H1 (cell line): Measurements from ENCODE around the gene ERN2. TPM values are rescaled to one million over a fixed set of nuclear protein-coding genes. Genes with fewer than 3 reads are reported as not detected.

Source experiments
- CTCF ChIA-PET: fragments of 300-600 bp; sonication (Branson Sonifier 250); formaldehyde crosslinking; loops from one replicate; lab custom pipeline; 2021; ENCODE audit not compliant: partially characterized antibody; lab: Charles Lee
- POLR2A ChIA-PET: fragments of 300-600 bp; sonication (Branson Sonifier 250); formaldehyde crosslinking; loops from one replicate; lab custom pipeline; 2021; ENCODE audit warnings: inconsistent platforms; ENCODE audit not compliant: partially characterized antibody; lab: Charles Lee
- DNase-seq, 2 experiments: peaks; one replicate each; pipeline versions ENCODE4 v3.0.0 to v3.0.0-alpha.2; 2010 to 2022; ENCODE audit warnings: low spot score in 2 of 2, low read depth in 1 of 2, mixed read lengths in 1 of 2
- FAIRE-seq: peaks from 2 replicates; lab custom pipeline; 2011; peaks lifted over from hg19 to GRCh38; lab: Jason Lieb, UNC
- H2AFZ ChIP-seq: 2 replicates; pipeline ENCODE4 v1.8.1; 2012; ENCODE audit warnings: low read length, inconsistent platforms
- H2AK5ac ChIP-seq: 2 replicates; pipeline ENCODE4 v1.6.1; 2013; ENCODE audit warnings: low read depth, low read length
- H2BK120ac ChIP-seq: replicated peaks from 2 replicates; pipeline ENCODE3; 2013; ENCODE audit warnings: low read depth, low read length, inconsistent platforms
- H2BK12ac ChIP-seq: 2 replicates; pipeline ENCODE4 v1.6.1; 2013; ENCODE audit warnings: low read depth, low read length
- H2BK15ac ChIP-seq: 2 replicates; pipeline ENCODE4 v1.6.1; 2013; ENCODE audit warnings: low read length
- H2BK20ac ChIP-seq: 2 replicates; pipeline ENCODE4 v1.6.1; 2013; ENCODE audit warnings: low read length
- H2BK5ac ChIP-seq: 2 replicates; pipeline ENCODE4 v1.6.1; 2013; ENCODE audit warnings: low read depth, low read length
- H3K14ac ChIP-seq: 2 replicates; pipeline ENCODE4 v1.6.1; 2013; ENCODE audit warnings: inconsistent platforms; ENCODE audit not compliant: insufficient read length
- H3K18ac ChIP-seq: 2 replicates; pipeline ENCODE4 v1.6.1; 2013; ENCODE audit warnings: low read length; ENCODE audit errors: extremely low read depth
- H3K23ac ChIP-seq: 2 replicates; pipeline ENCODE4 v1.6.1; 2013; ENCODE audit warnings: inconsistent platforms; ENCODE audit not compliant: insufficient read length
- H3K23me2 ChIP-seq: 2 replicates; pipeline ENCODE4 v1.6.1; 2013; ENCODE audit warnings: low read depth, low read length
- H3K27ac ChIP-seq: 2 replicates; pipeline ENCODE4 v1.6.1; 2011; ENCODE audit warnings: low read depth, low read length, inconsistent platforms
- H3K27me3 ChIP-seq, 4 experiments: replicated peaks in 1 of 4; 1 replicate in 1 of 4; 2 replicates in 3 of 4; pipeline versions ENCODE4 v1.6.1 to v1.8.1; 2011 to 2013; ENCODE audit warnings: low read length in 3 of 4, mild to moderate bottlenecking in 3 of 4, inconsistent platforms in 2 of 4, mixed read lengths in 2 of 4, moderate library complexity in 1 of 4; ENCODE audit not compliant: control insufficient read depth in 3 of 4, insufficient read depth in 3 of 4; ENCODE audit errors: extremely low read depth in 1 of 4
- H3K36me3 ChIP-seq, 4 experiments: 2 replicates each; pipeline versions ENCODE4 v1.6.1 to v1.8.1; 2011 to 2013; ENCODE audit warnings: mild to moderate bottlenecking in 4 of 4, low read length in 3 of 4, moderate library complexity in 2 of 4, control low read depth in 1 of 4, inconsistent platforms in 1 of 4; ENCODE audit not compliant: insufficient read depth in 4 of 4, control insufficient read depth in 2 of 4
- H3K4ac ChIP-seq: replicated peaks from 2 replicates; pipeline ENCODE3; 2013; ENCODE audit warnings: low read length, low read depth, mixed read lengths, inconsistent platforms; ENCODE audit not compliant: insufficient read length
- H3K4me1 ChIP-seq, 4 experiments: replicated peaks in 1 of 4; 1 replicate in 1 of 4; 2 replicates in 3 of 4; pipeline versions ENCODE4 v1.6.1 to v1.8.1; 2011 to 2013; ENCODE audit warnings: low read length in 3 of 4, inconsistent platforms in 2 of 4, mixed read lengths in 1 of 4; ENCODE audit not compliant: insufficient read depth in 4 of 4, control insufficient read depth in 3 of 4
- H3K4me2 ChIP-seq, 2 experiments: 2 replicates each; pipeline versions ENCODE4 v1.6.1 to v1.8.1; 2011 to 2013; ENCODE audit warnings: low read depth in 2 of 2, low read length in 2 of 2, control low read depth in 1 of 2, inconsistent platforms in 1 of 2, mild to moderate bottlenecking in 1 of 2; ENCODE audit not compliant: insufficient read depth in 1 of 2
- H3K4me3 ChIP-seq, 4 experiments: fragments of 200-600, 300-600 bp in 1 of 4; sonication (generic), shearing (Covaris generic), sonication (Bioruptor Twin) in 1 of 4; 2 replicates each; pipeline versions ENCODE4 v1.5.1 to v1.8.1; 2011 to 2016; ENCODE audit warnings: low read length in 4 of 4, low read depth in 3 of 4, control low read depth in 2 of 4, inconsistent platforms in 2 of 4, mild to moderate bottlenecking in 2 of 4, mixed read lengths in 1 of 4, moderate library complexity in 1 of 4; ENCODE audit not compliant: insufficient read depth in 2 of 4; ENCODE audit errors: extremely low read depth in 1 of 4
- H3K56ac ChIP-seq: replicated peaks from 2 replicates; pipeline ENCODE3; 2013; ENCODE audit warnings: low read depth, mild to moderate bottlenecking, mixed read lengths, low read length, inconsistent platforms; ENCODE audit not compliant: insufficient read length
- H3K79me1 ChIP-seq: 2 replicates; pipeline ENCODE4 v1.6.1; 2013; ENCODE audit warnings: low read depth, low read length, control low read depth
- H3K79me2 ChIP-seq, 2 experiments: 2 replicates each; pipeline versions ENCODE4 v1.6.1 to v1.8.1; 2012 to 2013; ENCODE audit warnings: low read length in 2 of 2, mild to moderate bottlenecking in 2 of 2, inconsistent platforms in 1 of 2; ENCODE audit not compliant: insufficient read depth in 2 of 2, control insufficient read depth in 1 of 2
- H3K9ac ChIP-seq, 4 experiments: replicated peaks in 1 of 4; 1 replicate in 1 of 4; 2 replicates in 3 of 4; pipeline versions ENCODE4 v1.6.1 to v1.8.1; 2011 to 2013; ENCODE audit warnings: low read depth in 3 of 4, low read length in 3 of 4, control low read depth in 2 of 4, mild to moderate bottlenecking in 2 of 4, moderate library complexity in 2 of 4, inconsistent platforms in 1 of 4; ENCODE audit errors: extremely low read depth in 1 of 4
- H3K9me3 ChIP-seq, 2 experiments: 2 replicates each; pipeline versions ENCODE4 v1.6.1 to v1.8.1; 2012 to 2013; ENCODE audit warnings: mild to moderate bottlenecking in 2 of 2, moderate library complexity in 2 of 2, control low read depth in 1 of 2, inconsistent platforms in 1 of 2, low read depth in 1 of 2, low read length in 1 of 2, mixed read lengths in 1 of 2; ENCODE audit not compliant: insufficient read depth in 2 of 2
- H4K20me1 ChIP-seq, 2 experiments: replicated peaks in 1 of 2; 2 replicates each; pipeline versions ENCODE3 to v1.8.1; 2011 to 2013; ENCODE audit warnings: inconsistent platforms in 2 of 2, low read length in 2 of 2, mild to moderate bottlenecking in 1 of 2; ENCODE audit not compliant: insufficient read depth in 2 of 2, control insufficient read depth in 1 of 2
- H4K5ac ChIP-seq: 2 replicates; pipeline ENCODE4 v1.6.1; 2013; ENCODE audit warnings: low read length, low read depth, mixed read lengths, inconsistent platforms; ENCODE audit not compliant: insufficient read length
- H4K8ac ChIP-seq: 2 replicates; pipeline ENCODE4 v1.8.0; 2013; ENCODE audit warnings: mild to moderate bottlenecking, moderate library complexity, low read length, inconsistent platforms; ENCODE audit not compliant: insufficient read depth; ENCODE audit errors: extremely low read depth
- H4K91ac ChIP-seq: replicated peaks from 2 replicates; pipeline ENCODE3; 2013; ENCODE audit warnings: low read length, mixed read lengths, inconsistent platforms; ENCODE audit not compliant: insufficient read length
- ASH2L ChIP-seq: fragments of 200-600, 300-600 bp; sonication (generic); IDR thresholded peaks from one replicate; pipeline ENCODE4 v1.7.1; 2017; ENCODE audit warnings: low read length
- CEBPB ChIP-seq: IDR thresholded peaks from 2 replicates; pipeline ENCODE4 v1.6.1; 2012; ENCODE audit warnings: low read depth, low read length
- EGR1 ChIP-seq: IDR thresholded peaks from 2 replicates; pipeline ENCODE4 v1.6.1; 2011; ENCODE audit warnings: low read depth, low read length, borderline replicate concordance
- FOSL1 ChIP-seq: IDR thresholded peaks from 2 replicates; pipeline ENCODE4 v1.6.1; 2011; ENCODE audit warnings: mild to moderate bottlenecking, low read depth, low read length, moderate library complexity; ENCODE audit not compliant: insufficient read depth
- RBBP5 ChIP-seq: IDR thresholded peaks from 2 replicates; pipeline ENCODE4 v1.7.1; 2012; ENCODE audit warnings: low read depth, mild to moderate bottlenecking, inconsistent platforms, low read length, moderate library complexity, borderline replicate concordance
- RFX5 ChIP-seq: IDR thresholded peaks from 2 replicates; pipeline ENCODE4 v1.6.1; 2011; ENCODE audit warnings: low read depth, low read length, improper control_type of control experiment, borderline replicate concordance
- SAP30 ChIP-seq: fragments of 300-600 bp; sonication (generic); IDR thresholded peaks from 2 replicates; pipeline ENCODE4 v1.7.1; 2012; ENCODE audit warnings: low read length, moderate library complexity, mild to moderate bottlenecking, inconsistent platforms; ENCODE audit not compliant: insufficient read depth, insufficient replicate concordance
- SIRT6 ChIP-seq: IDR thresholded peaks from one replicate; pipeline ENCODE4 v1.7.1; 2012; ENCODE audit warnings: low read length, inconsistent platforms
- SP4 ChIP-seq: IDR thresholded peaks from 2 replicates; pipeline ENCODE4 v1.6.1; 2012; ENCODE audit warnings: low read length, inconsistent platforms
- SRF ChIP-seq: IDR thresholded peaks from 2 replicates; pipeline ENCODE4 v1.6.1; 2011; ENCODE audit warnings: mild to moderate bottlenecking, low read depth, low read length, moderate library complexity
- TAF7 ChIP-seq: optimal IDR thresholded peaks from 2 replicates; pipeline ENCODE3; 2011; ENCODE audit warnings: low read depth, mild to moderate bottlenecking, inconsistent platforms, low read length, moderate library complexity, borderline replicate concordance
- TEAD4 ChIP-seq: IDR thresholded peaks from 2 replicates; pipeline ENCODE4 v1.6.1; 2012; ENCODE audit warnings: low read depth, low read length, inconsistent platforms, mixed read lengths
- WGBS, 2 experiments: shearing (Covaris generic) in 1 of 2; methylation state at CpG; one replicate each; pipeline versions ENCODE4 v1.1.6 to v1.1.7; 2013 to 2015; ENCODE audit warnings: low lambda C conversion rate in 2 of 2, mixed read lengths in 2 of 2, inconsistent platforms in 1 of 2, low coverage in 1 of 2, missing lambda C conversion rate in 1 of 2; ENCODE audit not compliant: insufficient replicate concordance in 2 of 2, insufficient coverage in 1 of 2, insufficient read length in 1 of 2; ENCODE audit errors: extremely low coverage in 1 of 2, missing lambda C conversion rate in 1 of 2; 5-methylcytosine and 5-hydroxymethylcytosine counted together
- polyA plus RNA-seq, 7 experiments: library from polyadenylated mRNA; depleted of rRNA in 3 of 7; stranded (reverse) in 5 of 7; unstranded in 2 of 7; fragments of >200 nt in 5 of 7; fragments of 200-250 nt in 2 of 7; gene quantifications; 1 replicate in 5 of 7; 2 replicates in 1 of 7; 4 replicates in 1 of 7; pipeline versions ENCODE4 v1.2.1 to v1.2.3, GENCODE V29; 2011 to 2013; ENCODE audit warnings: missing spikeins in 2 of 7, mixed read lengths in 2 of 7
- total RNA-seq: library from RNA; stranded (reverse); fragmentation: NEBNext Ultra II Directional; extraction: Animal tissue kit (Norgen Biotek cat#: 25700); gene quantifications from 2 replicates; pipeline ENCODE4 v1.2.1, GENCODE V29; 2021
- TF ChIP-seq, protein P1 (sequence below): IDR thresholded peaks from 2 replicates; pipeline ENCODE4 v1.6.1; 2011; ENCODE audit warnings: low read depth, mild to moderate bottlenecking, low read length; ENCODE audit not compliant: insufficient read depth

ERN2 gene
- total and polyA plus RNA-seq, 2 of the 8 experiments (the other 6 are each of a cell fraction or from before 2014, with no cell fraction given): 2.4 to 4.4 TPM

DNA sequence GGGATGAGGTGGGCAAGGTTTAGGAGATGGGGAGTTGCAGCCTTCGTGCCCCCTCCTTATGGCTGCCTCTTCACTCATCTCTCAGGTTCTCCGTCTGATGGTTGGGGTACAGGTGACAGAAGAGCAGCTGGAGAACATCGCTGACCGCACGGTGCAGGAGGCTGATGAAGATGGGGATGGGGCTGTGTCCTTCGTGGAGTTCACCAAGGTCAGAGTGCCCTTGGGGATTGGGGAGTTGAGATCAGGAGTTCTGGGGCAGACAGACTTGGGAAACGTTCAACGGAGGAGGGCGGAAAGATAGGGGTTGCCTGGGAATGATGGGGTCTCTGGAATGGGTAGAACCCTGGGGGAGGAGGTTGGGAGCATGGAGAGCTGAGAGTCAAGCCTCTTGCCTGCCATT lies 44.1 kb upstream of the ERN2 start:
- Histone ChIP-seq H2BK120ac (no peak overlapping the region), H3K23ac (no peak overlapping the region), H3K9me3 (peaks cover 4 to 5% of the 10 kb centered on the region in 2 experiments; a peak in 1 of 4 replicates), H3K27me3 (peaks cover 6 to 24% (median 23%) of the 10 kb centered on the region in 4 experiments; a peak in 6 of 7 replicates), H2BK15ac (no peak overlapping the region), H4K91ac (no peak overlapping the region), H3K4me2 (no peak overlapping the region), H2AK5ac (no peak overlapping the region), H4K8ac (no peak overlapping the region), H2AFZ (no peak overlapping the region), H2BK5ac (no peak overlapping the region), H3K9ac (no peak overlapping the region), H2BK12ac (no peak overlapping the region), H3K4me1 (peaks cover 0 to 4% (median 3%) of the 10 kb centered on the region in 4 experiments; a peak in 4 of 7 replicates), H3K23me2 (peaks cover 14% of the 10 kb centered on the region; the same call in 1 of the 2 replicates), H3K56ac (no peak overlapping the region), H3K18ac (no peak overlapping the region), H3K14ac (no peak overlapping the region), H3K4ac (no peak overlapping the region), H3K36me3 (no peaks in the 10 kb centered on the region), H3K79me2 (no peaks in the 10 kb centered on the region), H3K79me1 (no peaks in the 10 kb centered on the region), H4K5ac (no peak overlapping the region), H3K27ac (no peak overlapping the region), H2BK20ac (no peak overlapping the region), H4K20me1 (no peaks in the 10 kb centered on the region), H3K4me3 (no peak overlapping the region)
- no peak for DNase-seq
- ChIA-PET POLR2A (interaction anchor here (1.2 kb wide), 1 partner anchor 71 kb away, joined by 3 read pairs; no protein-coding TSS in a partner anchor), CTCF (interaction anchor here (0.6 to 1.6 kb wide), 3 partner anchors 11 to 285 kb away, joined by 3 to 5 read pairs (median 4); no protein-coding TSS in a partner anchor)
- 78% methylated on average over 9 of the region's 9 CpGs; no CpG with 5 or more reads in 1 of the 2 experiments for WGBS, 2 experiments
- FAIRE-seq: no peak
- TF ChIP-seq RBBP5 (no peak), TEAD4 (no peak), SRF (no peak), ASH2L (no peak), TAF7 (no peak), SIRT6 (no peak), CEBPB (no peak), SAP30 (no peak), SP4 (no peak), EGR1 (no peak), FOSL1 (no peak), RFX5 (no peak)
- TF ChIP-seq, protein P1, sequence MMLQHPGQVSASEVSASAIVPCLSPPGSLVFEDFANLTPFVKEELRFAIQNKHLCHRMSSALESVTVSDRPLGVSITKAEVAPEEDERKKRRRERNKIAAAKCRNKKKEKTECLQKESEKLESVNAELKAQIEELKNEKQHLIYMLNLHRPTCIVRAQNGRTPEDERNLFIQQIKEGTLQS: no peak
